Measurements from ENCODE around the gene MED15. TPM values are rescaled to one million over a fixed set of nuclear protein-coding genes. Genes with fewer than 3 reads are reported as not detected.

The MED15 gene
- total RNA-seq, 5 donors from 2014 or later (not counting 1 experiment from before 2014, with no cell fraction given), result 214 to 317 (median 262) TPM

- H3K27ac Mint-ChIP-seq, result no peak overlapping the region
- 64% methylated on average over 8 of the region's 10 CpGs for WGBS (ENCODE audit: insufficient coverage)
- CTCF ChIA-PET, result no interaction called here
Observed at GRCh38 chr22:20611418-20611817, 104.0 kb downstream of the MED15 start.

GRCh38 chr22:20613301-20613700, 105.9 kb downstream of the MED15 start:
- Mint-ChIP-seq H3K27me3 (no peaks in the 10 kb centered on the region), H3K9me3 (no peaks in the 10 kb centered on the region), H3K4me1 (peaks cover 0 to 7% (median 0%) of the 10 kb centered on the region in 3 donors), H3K27ac (no peak overlapping the region), H3K4me3 (no peak overlapping the region), H3K36me3 (no peaks in the 10 kb centered on the region)
- Histone ChIP-seq H3K9me3 (no peaks in the 10 kb centered on the region), H3K4me1 (ENCODE audit: control insufficient read depth in 1 of 2, extremely low read depth in 1 of 2, insufficient read depth in 2 of 2, low read length in 2 of 2) (peaks cover 0 to 3% of the 10 kb centered on the region in 2 experiments), H3K4me3 (ENCODE audit: control insufficient read depth in 1 of 2, extremely low read depth in 1 of 2, low read length in 1 of 2) (no peak overlapping the region), H3K27me3 (replicated peaks in 1 of 2; ENCODE audit: control insufficient read depth in 2 of 2, extremely low read depth in 1 of 2, insufficient read depth in 2 of 2, low read length in 1 of 2) (peaks cover 0 to 8% of the 10 kb centered on the region in 2 experiments), H3K36me3 (ENCODE audit: control insufficient read depth in 2 of 2, extremely low read depth in 1 of 2, insufficient read depth in 1 of 2, low read length in 1 of 2) (no peaks in the 10 kb centered on the region), H3K27ac (ENCODE audit: low read length) (no peak overlapping the region)
- no peak for ATAC-seq (replicated peaks in 1 of 4)
- DNase-seq, result no peak
- ChIA-PET CTCF (no interaction called here), POLR2A (no interaction called here)
- no CpG with 5 or more reads among the region's 6 CpGs for WGBS (ENCODE audit: insufficient coverage)

More at GRCh38 chr22:20611418-20611817, 104.0 kb downstream of the MED15 start:
- Mint-ChIP-seq H3K27me3 (no peaks in the 10 kb centered on the region), H3K4me1 (peaks cover 3 to 9% (median 3%) of the 10 kb centered on the region in 3 donors), H3K9me3 (no peaks in the 10 kb centered on the region), H3K4me3 (no peak overlapping the region), H3K36me3 (no peaks in the 10 kb centered on the region)
- no peaks in the 10 kb centered on the region for H3K36me3 ChIP-seq (ENCODE audit: control insufficient read depth in 2 of 2, extremely low read depth in 1 of 2, insufficient read depth in 1 of 2, low read length in 1 of 2)
- POLR2A ChIA-PET, result no interaction called here
- ATAC-seq (replicated peaks in 1 of 4), result no peak
- no peak for DNase-seq
- H3K9me3 ChIP-seq, result no peaks in the 10 kb centered on the region
- H3K27me3 ChIP-seq (replicated peaks in 1 of 2; ENCODE audit: control insufficient read depth in 2 of 2, extremely low read depth in 1 of 2, insufficient read depth in 2 of 2, low read length in 1 of 2), result peaks cover 0 to 17% of the 10 kb centered on the region in 2 experiments
- H3K4me1 ChIP-seq (ENCODE audit: control insufficient read depth in 1 of 2, extremely low read depth in 1 of 2, insufficient read depth in 2 of 2, low read length in 2 of 2), result peaks cover 0 to 8% of the 10 kb centered on the region in 2 experiments
- no peak overlapping the region for H3K27ac ChIP-seq (ENCODE audit: low read length)
- no peak overlapping the region for H3K4me3 ChIP-seq (ENCODE audit: control insufficient read depth in 1 of 2, extremely low read depth in 1 of 2, low read length in 1 of 2)

GRCh38 chr22:20615021-20615420, 107.6 kb downstream of the MED15 start:
- Histone ChIP-seq H3K36me3 (ENCODE audit: control insufficient read depth in 2 of 2, extremely low read depth in 1 of 2, insufficient read depth in 1 of 2, low read length in 1 of 2) (no peaks in the 10 kb centered on the region), H3K4me3 (ENCODE audit: control insufficient read depth in 1 of 2, extremely low read depth in 1 of 2, low read length in 1 of 2) (no peak overlapping the region), H3K27ac (ENCODE audit: low read length) (no peak overlapping the region), H3K27me3 (replicated peaks in 1 of 2; ENCODE audit: control insufficient read depth in 2 of 2, extremely low read depth in 1 of 2, insufficient read depth in 2 of 2, low read length in 1 of 2) (peaks cover 0 to 8% of the 10 kb centered on the region in 2 experiments), H3K9me3 (no peaks in the 10 kb centered on the region), H3K4me1 (ENCODE audit: control insufficient read depth in 1 of 2, extremely low read depth in 1 of 2, insufficient read depth in 2 of 2, low read length in 2 of 2) (peaks cover 0 to 3% of the 10 kb centered on the region in 2 experiments)
- Mint-ChIP-seq H3K27ac (no peak overlapping the region), H3K36me3 (no peaks in the 10 kb centered on the region), H3K27me3 (no peaks in the 10 kb centered on the region), H3K4me3 (no peak overlapping the region), H3K4me1 (peaks cover 0 to 7% (median 0%) of the 10 kb centered on the region in 3 donors), H3K9me3 (no peaks in the 10 kb centered on the region)
- DNase-seq (no peak), ATAC-seq (replicated peaks in 1 of 4) (no peak)
- CTCF ChIA-PET, result interaction anchor here in 1 of 2 donors (0.6 kb wide), 2 partner anchors 28 to 159 kb away, joined by 5 to 6 read pairs; no protein-coding TSS in a partner anchor
- WGBS (ENCODE audit: insufficient coverage), result no CpG with 5 or more reads among the region's 6 CpGs
- POLR2A ChIA-PET, result no interaction called here

- 84% methylated on average over 11 of the region's 19 CpGs for WGBS (ENCODE audit: insufficient coverage)
- no peaks in the 10 kb centered on the region for H3K9me3 Mint-ChIP-seq
- peaks cover 0 to 4% (median 0%) of the 10 kb centered on the region in 3 donors for H3K4me1 Mint-ChIP-seq
Observed at GRCh38 chr22:20615533-20616450, 108.4 kb downstream of the MED15 start.

GRCh38 chr22:20616451-20617043, 109.1 kb downstream of the MED15 start:
- Mint-ChIP-seq H3K4me1 (peaks cover 0 to 4% (median 0%) of the 10 kb centered on the region in 3 donors), H3K27ac (no peak overlapping the region)

More at GRCh38 chr22:20615533-20616450, 108.4 kb downstream of the MED15 start:
- no peak overlapping the region for H3K4me3 Mint-ChIP-seq
- Histone ChIP-seq H3K4me1 (ENCODE audit: control insufficient read depth in 1 of 2, extremely low read depth in 1 of 2, insufficient read depth in 2 of 2, low read length in 2 of 2) (peaks cover 0 to 3% of the 10 kb centered on the region in 2 experiments), H3K36me3 (ENCODE audit: control insufficient read depth in 2 of 2, extremely low read depth in 1 of 2, insufficient read depth in 1 of 2, low read length in 1 of 2) (no peaks in the 10 kb centered on the region), H3K27ac (ENCODE audit: low read length) (no peak overlapping the region), H3K4me3 (ENCODE audit: control insufficient read depth in 1 of 2, extremely low read depth in 1 of 2, low read length in 1 of 2) (no peak overlapping the region), H3K9me3 (no peaks in the 10 kb centered on the region), H3K27me3 (replicated peaks in 1 of 2; ENCODE audit: control insufficient read depth in 2 of 2, extremely low read depth in 1 of 2, insufficient read depth in 2 of 2, low read length in 1 of 2) (peaks cover 0 to 8% of the 10 kb centered on the region in 2 experiments)
- H3K36me3 Mint-ChIP-seq, result no peaks in the 10 kb centered on the region
- no peak overlapping the region for H3K27ac Mint-ChIP-seq
- no peaks in the 10 kb centered on the region for H3K27me3 Mint-ChIP-seq
- no peak for DNase-seq
- ChIA-PET CTCF (interaction anchor here in 1 of 2 donors (0.6 kb wide), 1 partner anchor 159 kb away, joined by 6 read pairs; no protein-coding TSS in a partner anchor), POLR2A (interaction anchor here in 1 of 2 donors (0.5 kb wide), 1 partner anchor 408 kb away, joined by 6 read pairs; no protein-coding TSS in a partner anchor)
- no peak for ATAC-seq (replicated peaks in 1 of 4)

GRCh38 chr22:20618488-20618887, 111.1 kb downstream of the MED15 start:
- Histone ChIP-seq H3K4me3 (ENCODE audit: control insufficient read depth in 1 of 2, extremely low read depth in 1 of 2, low read length in 1 of 2) (no peak overlapping the region), H3K36me3 (ENCODE audit: control insufficient read depth in 2 of 2, extremely low read depth in 1 of 2, insufficient read depth in 1 of 2, low read length in 1 of 2) (no peaks in the 10 kb centered on the region), H3K27ac (ENCODE audit: low read length) (no peak overlapping the region), H3K4me1 (ENCODE audit: control insufficient read depth in 1 of 2, extremely low read depth in 1 of 2, insufficient read depth in 2 of 2, low read length in 2 of 2) (no peaks in the 10 kb centered on the region), H3K9me3 (no peaks in the 10 kb centered on the region), H3K27me3 (replicated peaks in 1 of 2; ENCODE audit: control insufficient read depth in 2 of 2, extremely low read depth in 1 of 2, insufficient read depth in 2 of 2, low read length in 1 of 2) (no peaks in the 10 kb centered on the region)
- DNase-seq, result no peak
- POLR2A ChIA-PET, result interaction anchor here in 1 of 2 donors (0.6 kb wide), 1 partner anchor 241 kb away, joined by 3 read pairs; no protein-coding TSS in a partner anchor
- H3K4me3 Mint-ChIP-seq, result no peak overlapping the region
- 89% methylated on average over 4 of the region's 4 CpGs for WGBS (ENCODE audit: insufficient coverage)
- no peaks in the 10 kb centered on the region for H3K27me3 Mint-ChIP-seq
- no peak overlapping the region for H3K27ac Mint-ChIP-seq
- ATAC-seq (replicated peaks in 1 of 4), result no peak
- CTCF ChIA-PET, result no interaction called here
- H3K4me1 Mint-ChIP-seq, result no peaks in the 10 kb centered on the region
- H3K9me3 Mint-ChIP-seq, result no peaks in the 10 kb centered on the region
- no peaks in the 10 kb centered on the region for H3K36me3 Mint-ChIP-seq

More at GRCh38 chr22:20616451-20617043, 109.1 kb downstream of the MED15 start:
- ATAC-seq (replicated peaks in 1 of 4), result no peak
- no peaks in the 10 kb centered on the region for H3K36me3 ChIP-seq (ENCODE audit: control insufficient read depth in 2 of 2, extremely low read depth in 1 of 2, insufficient read depth in 1 of 2, low read length in 1 of 2)
- H3K27ac ChIP-seq (ENCODE audit: low read length), result no peak overlapping the region
- no peak for DNase-seq
- H3K4me3 ChIP-seq (ENCODE audit: control insufficient read depth in 1 of 2, extremely low read depth in 1 of 2, low read length in 1 of 2), result no peak overlapping the region
- Mint-ChIP-seq H3K27me3 (no peaks in the 10 kb centered on the region), H3K4me3 (no peak overlapping the region), H3K9me3 (no peaks in the 10 kb centered on the region), H3K36me3 (no peaks in the 10 kb centered on the region)
- H3K4me1 ChIP-seq (ENCODE audit: control insufficient read depth in 1 of 2, extremely low read depth in 1 of 2, insufficient read depth in 2 of 2, low read length in 2 of 2), result peaks cover 0 to 1% of the 10 kb centered on the region in 2 experiments
- ChIA-PET CTCF (no interaction called here), POLR2A (interaction anchor here in 1 of 2 donors (0.5 kb wide), 1 partner anchor 408 kb away, joined by 6 read pairs; no protein-coding TSS in a partner anchor)
- peaks cover 0 to 5% of the 10 kb centered on the region in 2 experiments for H3K27me3 ChIP-seq (replicated peaks in 1 of 2; ENCODE audit: control insufficient read depth in 2 of 2, extremely low read depth in 1 of 2, insufficient read depth in 2 of 2, low read length in 1 of 2)
- WGBS (ENCODE audit: insufficient coverage), result 83% methylated on average over 8 of the region's 10 CpGs
- no peaks in the 10 kb centered on the region for H3K9me3 ChIP-seq
